Activated T-cell treated with anti-CD3 and anti-CD28 coated beads for 1 hour (primary cell): ENCODE results near the gene INO80E.
"Not testable (repeated sequence)": the region's sequence is repeated elsewhere in the genome, so short reads cannot be mapped to it uniquely, and the experiment has no call there.

Experiments used
- DNase-seq: peaks from one replicate; pipeline ENCODE4 v3.0.0-alpha.2; 2020; ENCODE audit warnings: low read depth

INO80E gene

GRCh38 chr16:30009990-30010843 is 14.2 kb downstream of the INO80E start:
- no peak for DNase-seq

- no peak for DNase-seq
Measured at GRCh38 chr16:30010844-30011713, 15.0 kb downstream of the INO80E start, which contains the start of gene DOC2A. TSS of gene DOC2A (minus strand) at chr16:30011027. CDS start at chr16:30010222, 805 bp downstream.

GRCh38 chr16:30011714-30012504 is 15.9 kb downstream of the INO80E start:
- no peak for DNase-seq

GRCh38 chr16:30012598-30012997 is 16.6 kb downstream of the INO80E start:
- DNase-seq: not testable (repeated sequence)

GRCh38 chr16:30015450-30015849 is 19.4 kb downstream of the INO80E start:
- DNase-seq: not testable (repeated sequence)

- DNase-seq: no peak
Measured at GRCh38 chr16:30016555-30017276, 20.7 kb downstream of the INO80E start.

GRCh38 chr16:30017277-30017656 is 21.2 kb downstream of the INO80E start:
- DNase-seq: no peak

- DNase-seq: not testable (repeated sequence)
Measured at GRCh38 chr16:30017937-30018336, 21.9 kb downstream of the INO80E start.

- no peak for DNase-seq
Measured at GRCh38 chr16:30018731-30019158, 22.7 kb downstream of the INO80E start.

- DNase-seq: no peak
Measured at GRCh38 chr16:30022887-30023286, 26.8 kb downstream of the INO80E start, which contains the start of gene C16orf92. TSS of gene C16orf92 (plus strand) at chr16:30023198. CDS start at chr16:30023341, 143 bp downstream.

- no peak for DNase-seq
Measured at GRCh38 chr16:30023586-30023985, 27.5 kb downstream of the INO80E start.

GRCh38 chr16:30024451-30024850 is 28.4 kb downstream of the INO80E start:
- DNase-seq: no peak

GRCh38 chr16:30025156-30025555 is 29.1 kb downstream of the INO80E start:
- no peak for DNase-seq

- no peak for DNase-seq
Measured at GRCh38 chr16:30025574-30025973, 29.5 kb downstream of the INO80E start.

GRCh38 chr16:30026449-30026848 is 30.4 kb downstream of the INO80E start:
- no peak for DNase-seq

- DNase-seq: no peak
Measured at GRCh38 chr16:30027588-30028437, 31.8 kb downstream of the INO80E start.

GRCh38 chr16:30028438-30029076 is 32.5 kb downstream of the INO80E start:
- no peak for DNase-seq

GRCh38 chr16:30030011-30030685 is 34.1 kb downstream of the INO80E start:
- no peak for DNase-seq

- no peak for DNase-seq
Measured at GRCh38 chr16:30030841-30031413, 34.9 kb downstream of the INO80E start, which contains the start of gene TLCD3B. TSS of gene TLCD3B (minus strand) at chr16:30031271. CDS start at chr16:30030527, 744 bp downstream.
